Hepatocyte (in vitro differentiated cells): ENCODE measurements around the gene ZSCAN12. TPM values are rescaled to one million over a fixed set of nuclear protein-coding genes. Genes with fewer than 3 reads are reported as not detected.

Experiments used
- DNase-seq: peaks from one replicate; pipeline ENCODE4 v3.0.0-alpha.2; 2016; ENCODE audit warnings: low spot score
- H2AFZ ChIP-seq: fragments of 200-600 bp; sonication (generic); 2 replicates; pipeline ENCODE4 v1.6.0; 2016; ENCODE audit warnings: antibody characterized with exemption, mild to moderate bottlenecking
- H3K27ac ChIP-seq: fragments of 200-600 bp; sonication (generic); 2 replicates; pipeline ENCODE4 v1.5.1; 2016; ENCODE audit warnings: mild to moderate bottlenecking
- H3K27me3 ChIP-seq: fragments of 200-600 bp; sonication (generic); 2 replicates; pipeline ENCODE4 v1.6.1; 2016
- H3K36me3 ChIP-seq: fragments of 200-600 bp; sonication (generic); replicated peaks from 2 replicates; pipeline ENCODE4 v1.5.1; 2016; ENCODE audit warnings: low read depth; ENCODE audit not compliant: insufficient read depth
- H3K4me1 ChIP-seq: fragments of 200-600 bp; sonication (generic); 2 replicates; pipeline ENCODE4 v1.5.1; 2016; ENCODE audit warnings: mild to moderate bottlenecking, moderate library complexity; ENCODE audit not compliant: insufficient read depth
- H3K4me2 ChIP-seq: fragments of 200-600 bp; sonication (generic); 2 replicates; pipeline ENCODE4 v1.6.0; 2016
- H3K4me3 ChIP-seq: fragments of 200-600 bp; sonication (generic); 2 replicates; pipeline ENCODE4 v1.5.1; 2016; ENCODE audit warnings: mild to moderate bottlenecking
- H3K79me2 ChIP-seq: fragments of 200-600 bp; sonication (generic); 2 replicates; pipeline ENCODE4 v1.6.0; 2017; ENCODE audit warnings: mild to moderate bottlenecking
- H3K9me2 ChIP-seq: fragments of 200-600 bp; sonication (generic); replicated peaks from 2 replicates; pipeline ENCODE4 v1.6.0; 2017; ENCODE audit warnings: mild to moderate bottlenecking; ENCODE audit not compliant: insufficient read depth
- H3K9me3 ChIP-seq: fragments of 200-600 bp; sonication (generic); 2 replicates; pipeline ENCODE4 v1.5.1; 2016; ENCODE audit warnings: low read depth, mild to moderate bottlenecking
- H4K20me1 ChIP-seq: fragments of 200-600 bp; sonication (generic); 2 replicates; pipeline ENCODE4 v1.6.0; 2016; ENCODE audit warnings: mild to moderate bottlenecking; ENCODE audit not compliant: insufficient read depth, poor library complexity, severe bottlenecking
- EZH2 ChIP-seq: fragments of 200-600 bp; sonication (generic); IDR thresholded peaks from 2 replicates; pipeline ENCODE4 v1.6.1; 2016; ENCODE audit warnings: antibody characterized with exemption, mild to moderate bottlenecking, borderline replicate concordance
- EZH2phosphoT487 ChIP-seq: fragments of 200-600 bp; sonication (generic); IDR thresholded peaks from one replicate; pipeline ENCODE4 v1.6.1; 2018; ENCODE audit warnings: antibody characterized with exemption, mild to moderate bottlenecking, low read depth, moderate library complexity; ENCODE audit not compliant: unreplicated experiment, severe bottlenecking
- WGBS: methylation state at CpG from one replicate; pipeline ENCODE4 v1.1.6; 2016; ENCODE audit warnings: low lambda C conversion rate; ENCODE audit errors: missing lambda C conversion rate; 5-methylcytosine and 5-hydroxymethylcytosine counted together
- polyA plus RNA-seq: library from polyadenylated mRNA; unstranded; fragments of >200 nt; fragmentation: Nextera tagmentation; extraction: Ambion mirVana; gene quantifications from 2 replicates; pipeline ENCODE4 v1.2.1, GENCODE V29; 2016
- total RNA-seq: library from RNA; depleted of rRNA; stranded (reverse); fragments of >200 nt; gene quantifications from 2 replicates; pipeline ENCODE4 v1.2.3, GENCODE V29; 2014
- TF ChIP-seq, protein P1 (sequence below): fragments of 200-600 bp; sonication (generic); IDR thresholded peaks from 2 replicates; pipeline ENCODE4 v1.5.1; 2016; ENCODE audit warnings: antibody characterized with exemption, mild to moderate bottlenecking; ENCODE audit not compliant: poor library complexity

Gene ZSCAN12
- total and polyA plus RNA-seq, 2 experiments from 2014 or later: 2.1 to 6.1 TPM

DNA sequence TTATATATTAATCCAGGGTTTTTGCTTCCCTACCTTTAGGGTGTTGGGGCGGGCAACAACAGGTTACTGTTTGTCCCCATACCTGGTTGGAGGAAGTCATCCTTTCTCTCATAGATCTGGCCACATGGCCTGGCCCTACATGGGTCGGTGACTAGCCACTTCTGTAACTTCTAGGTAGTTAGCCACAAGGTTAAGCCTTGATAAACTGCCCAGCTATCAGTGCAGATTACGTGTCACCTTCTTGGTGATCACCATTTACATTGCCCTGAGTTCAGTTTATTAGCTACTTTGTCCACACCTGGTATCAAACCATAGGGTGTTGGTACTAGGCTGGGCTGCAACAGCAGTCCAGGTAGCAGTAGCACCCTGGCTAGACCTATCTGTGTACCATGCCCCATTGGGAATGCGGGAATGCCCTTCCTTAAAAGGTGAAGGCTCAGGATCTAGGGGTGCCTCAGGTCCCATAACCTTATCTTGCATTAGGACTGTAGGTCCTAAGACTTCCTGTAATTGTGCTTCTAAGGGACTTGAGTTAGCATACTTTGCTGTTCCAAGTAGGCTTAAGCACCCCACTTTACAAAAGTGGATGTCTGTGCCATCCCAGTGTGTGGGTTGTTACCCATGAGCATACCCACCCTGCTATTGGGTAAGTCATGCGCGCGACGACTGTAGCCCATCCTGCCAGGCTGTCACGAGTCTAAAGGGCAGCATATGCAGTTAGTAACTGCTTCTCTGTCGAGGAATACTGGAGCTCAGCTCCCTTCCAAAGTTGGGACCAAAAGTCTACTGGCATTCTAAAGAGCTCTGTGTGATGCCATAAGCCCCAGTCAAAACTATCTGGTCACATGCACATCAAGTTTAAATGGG lies 44.6 kb downstream of the ZSCAN12 start:
- H3K4me3 ChIP-seq: no peak overlapping the region
- no peaks in the 10 kb centered on the region for H3K9me3 ChIP-seq
- peak overlapping the region; percentile 81 for H3K4me2 ChIP-seq
- peak overlapping the region; percentile 85 for H3K27ac ChIP-seq
- peaks cover 38% of the 10 kb centered on the region for H3K79me2 ChIP-seq
- no peaks in the 10 kb centered on the region for H3K36me3 ChIP-seq
- H3K4me1 ChIP-seq: peaks cover 25% of the 10 kb centered on the region
- no peaks in the 10 kb centered on the region for H3K9me2 ChIP-seq
- 91% methylated on average over 10 of the region's 10 CpGs for WGBS
- no peak for DNase-seq
- no peaks in the 10 kb centered on the region for H4K20me1 ChIP-seq
- H2AFZ ChIP-seq: no peak overlapping the region
- TF ChIP-seq, protein P1, sequence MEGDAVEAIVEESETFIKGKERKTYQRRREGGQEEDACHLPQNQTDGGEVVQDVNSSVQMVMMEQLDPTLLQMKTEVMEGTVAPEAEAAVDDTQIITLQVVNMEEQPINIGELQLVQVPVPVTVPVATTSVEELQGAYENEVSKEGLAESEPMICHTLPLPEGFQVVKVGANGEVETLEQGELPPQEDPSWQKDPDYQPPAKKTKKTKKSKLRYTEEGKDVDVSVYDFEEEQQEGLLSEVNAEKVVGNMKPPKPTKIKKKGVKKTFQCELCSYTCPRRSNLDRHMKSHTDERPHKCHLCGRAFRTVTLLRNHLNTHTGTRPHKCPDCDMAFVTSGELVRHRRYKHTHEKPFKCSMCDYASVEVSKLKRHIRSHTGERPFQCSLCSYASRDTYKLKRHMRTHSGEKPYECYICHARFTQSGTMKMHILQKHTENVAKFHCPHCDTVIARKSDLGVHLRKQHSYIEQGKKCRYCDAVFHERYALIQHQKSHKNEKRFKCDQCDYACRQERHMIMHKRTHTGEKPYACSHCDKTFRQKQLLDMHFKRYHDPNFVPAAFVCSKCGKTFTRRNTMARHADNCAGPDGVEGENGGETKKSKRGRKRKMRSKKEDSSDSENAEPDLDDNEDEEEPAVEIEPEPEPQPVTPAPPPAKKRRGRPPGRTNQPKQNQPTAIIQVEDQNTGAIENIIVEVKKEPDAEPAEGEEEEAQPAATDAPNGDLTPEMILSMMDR: no peak
- TF ChIP-seq EZH2phosphoT487 (no peak), EZH2 (no peak)
- H3K27me3 ChIP-seq: no peaks in the 10 kb centered on the region

DNA sequence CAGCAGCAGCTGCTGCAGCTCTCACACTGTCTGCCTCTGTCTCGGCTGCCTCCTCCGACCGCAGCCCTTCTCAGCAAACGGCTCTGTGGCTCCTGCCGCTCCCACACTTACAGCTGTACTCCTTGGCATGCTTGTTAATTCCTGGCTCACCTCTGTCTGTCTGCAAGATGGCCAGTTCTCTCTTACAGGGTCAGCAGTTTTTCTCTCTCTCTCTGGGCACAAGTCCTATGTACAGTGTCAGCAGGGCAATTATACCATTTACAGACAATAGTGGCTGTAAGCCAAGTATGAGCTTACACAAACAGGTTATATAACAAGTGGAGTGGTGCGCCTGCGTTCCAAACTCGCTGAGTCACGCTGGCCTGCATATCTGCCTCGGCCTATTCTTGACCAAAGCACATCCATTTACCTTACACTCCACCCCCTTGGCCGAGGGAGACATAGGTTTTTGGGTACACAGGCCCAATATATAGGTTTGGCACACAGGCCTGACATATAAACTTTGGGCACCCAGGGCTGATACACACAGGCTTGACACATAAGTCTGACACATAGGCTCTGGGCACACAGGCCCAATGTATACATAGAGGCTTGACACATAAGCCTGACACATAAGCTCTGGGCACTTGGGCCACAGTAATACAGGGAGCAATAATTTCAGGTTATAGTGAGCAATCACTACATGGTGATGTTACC lies 45.4 kb downstream of the ZSCAN12 start:
- Histone ChIP-seq H3K9me2 (no peaks in the 10 kb centered on the region), H4K20me1 (no peaks in the 10 kb centered on the region), H3K27ac (no peak overlapping the region), H3K79me2 (peaks cover 38% of the 10 kb centered on the region), H3K4me1 (peaks cover 25% of the 10 kb centered on the region), H3K4me2 (no peak overlapping the region), H3K36me3 (no peaks in the 10 kb centered on the region), H3K9me3 (no peaks in the 10 kb centered on the region), H2AFZ (no peak overlapping the region), H3K4me3 (no peak overlapping the region), H3K27me3 (no peaks in the 10 kb centered on the region)
- no peak for TF ChIP-seq EZH2phosphoT487
- TF ChIP-seq, protein P1: no peak
- no peak for TF ChIP-seq EZH2
- WGBS: 95% methylated on average over 11 of the region's 11 CpGs
- DNase-seq: no peak

DNA sequence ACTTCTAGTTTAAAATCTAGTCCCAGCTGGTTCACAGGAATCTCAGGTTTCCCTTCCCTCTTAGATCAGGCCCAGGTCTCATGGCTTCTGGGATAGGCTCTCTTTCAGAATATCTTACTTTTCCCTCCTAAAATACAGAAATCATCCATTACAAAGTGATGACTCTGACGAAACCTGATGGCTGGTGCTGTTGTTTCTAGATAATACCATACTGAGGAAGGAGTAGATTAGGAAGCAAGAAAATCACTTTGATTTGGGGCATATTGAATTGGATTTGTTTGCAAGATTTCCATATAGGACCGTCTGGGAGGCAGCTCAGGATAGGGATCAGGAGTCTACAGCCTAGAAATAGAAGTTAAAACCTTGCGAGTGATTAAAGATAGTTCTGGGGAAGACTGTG lies 46.2 kb downstream of the ZSCAN12 start:
- WGBS: 99% methylated on average over 3 of the region's 3 CpGs
- H3K4me3 ChIP-seq: no peak overlapping the region
- no peak overlapping the region for H3K4me2 ChIP-seq

More for the DNA sequence above, 46.2 kb downstream of the ZSCAN12 start:
- Histone ChIP-seq H3K27me3 (no peaks in the 10 kb centered on the region), H3K9me2 (no peaks in the 10 kb centered on the region), H3K9me3 (no peaks in the 10 kb centered on the region), H3K27ac (no peak overlapping the region), H4K20me1 (no peaks in the 10 kb centered on the region), H2AFZ (no peak overlapping the region), H3K4me1 (peaks cover 25% of the 10 kb centered on the region), H3K36me3 (no peaks in the 10 kb centered on the region), H3K79me2 (peaks cover 38% of the 10 kb centered on the region)
- no peak for DNase-seq
- TF ChIP-seq EZH2: no peak
- TF ChIP-seq, protein P1: no peak
- TF ChIP-seq EZH2phosphoT487: no peak
